ENCODE data around the gene GALNT1. TPM values are rescaled to one million over a fixed set of nuclear protein-coding genes. Genes with fewer than 3 reads are reported as not detected.

The GALNT1 gene
- total and polyA plus RNA-seq, 9 donors = 20.0 to 60.2 (median 40.4) TPM

GRCh38 chr18:35589546-35589945, 8.0 kb downstream of the GALNT1 start:
- intact Hi-C loops (cut with DNase I) = loop anchor here in 1 of 4 donors (10.0 kb wide), 1 partner anchor 85 kb away; no protein-coding TSS in a partner anchor
- 92 to 97% (median 94%) methylated on average over 1 of the region's 1 CpG for WGBS, 3 donors

GRCh38 chr18:35590935-35591334, 9.4 kb downstream of the GALNT1 start:
- H3K4me1 ChIP-seq (ENCODE audit: insufficient read depth) = peaks cover 8% of the 10 kb centered on the region
- no peak for TF ChIP-seq EP300 (IDR thresholded peaks at IDR 0.05)
- TF ChIP-seq POLR2A (IDR thresholded peaks at IDR 0.05) = no peak
- TF ChIP-seq, protein P1, sequence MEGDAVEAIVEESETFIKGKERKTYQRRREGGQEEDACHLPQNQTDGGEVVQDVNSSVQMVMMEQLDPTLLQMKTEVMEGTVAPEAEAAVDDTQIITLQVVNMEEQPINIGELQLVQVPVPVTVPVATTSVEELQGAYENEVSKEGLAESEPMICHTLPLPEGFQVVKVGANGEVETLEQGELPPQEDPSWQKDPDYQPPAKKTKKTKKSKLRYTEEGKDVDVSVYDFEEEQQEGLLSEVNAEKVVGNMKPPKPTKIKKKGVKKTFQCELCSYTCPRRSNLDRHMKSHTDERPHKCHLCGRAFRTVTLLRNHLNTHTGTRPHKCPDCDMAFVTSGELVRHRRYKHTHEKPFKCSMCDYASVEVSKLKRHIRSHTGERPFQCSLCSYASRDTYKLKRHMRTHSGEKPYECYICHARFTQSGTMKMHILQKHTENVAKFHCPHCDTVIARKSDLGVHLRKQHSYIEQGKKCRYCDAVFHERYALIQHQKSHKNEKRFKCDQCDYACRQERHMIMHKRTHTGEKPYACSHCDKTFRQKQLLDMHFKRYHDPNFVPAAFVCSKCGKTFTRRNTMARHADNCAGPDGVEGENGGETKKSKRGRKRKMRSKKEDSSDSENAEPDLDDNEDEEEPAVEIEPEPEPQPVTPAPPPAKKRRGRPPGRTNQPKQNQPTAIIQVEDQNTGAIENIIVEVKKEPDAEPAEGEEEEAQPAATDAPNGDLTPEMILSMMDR (IDR thresholded peaks at IDR 0.05) = no peak

More at GRCh38 chr18:35589546-35589945, 8.0 kb downstream of the GALNT1 start:
- DNase-seq = no peak
- H3K4me3 ChIP-seq = no peak overlapping the region
- H3K27ac ChIP-seq = no peak overlapping the region
- no peaks in the 10 kb centered on the region for H3K36me3 ChIP-seq
- H3K9me3 ChIP-seq = no peaks in the 10 kb centered on the region
- no peak for TF ChIP-seq POLR2A (IDR thresholded peaks at IDR 0.05)
- no peak for TF ChIP-seq EP300 (IDR thresholded peaks at IDR 0.05)
- TF ChIP-seq, protein P1 (IDR thresholded peaks at IDR 0.05) = no peak
- peaks cover 4% of the 10 kb centered on the region for H3K4me1 ChIP-seq (ENCODE audit: insufficient read depth)
- no peaks in the 10 kb centered on the region for H3K27me3 ChIP-seq

DNA sequence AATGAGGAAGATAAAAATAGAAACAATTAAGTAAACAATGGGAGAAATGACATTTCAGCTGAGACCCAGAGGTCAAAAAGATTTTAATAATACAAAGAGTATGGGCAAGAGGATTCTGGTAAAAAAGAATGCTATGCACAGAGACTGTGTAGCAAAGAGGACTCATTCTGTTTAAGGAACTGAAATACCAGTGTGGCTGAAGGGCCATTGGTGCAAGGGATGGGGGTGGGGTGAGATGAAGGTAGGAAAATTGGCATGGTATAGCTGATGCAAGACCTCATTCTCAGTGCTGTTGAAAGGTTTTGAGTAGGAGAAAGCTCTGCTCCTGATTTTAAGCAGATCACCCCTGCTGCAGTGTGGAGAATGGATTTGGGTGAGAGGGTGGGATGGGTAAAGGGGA, 10.8 kb downstream of the GALNT1 start:
- Histone ChIP-seq H3K27me3 (no peaks in the 10 kb centered on the region), H3K4me1 (ENCODE audit: insufficient read depth) (peaks cover 8% of the 10 kb centered on the region), H3K36me3 (no peaks in the 10 kb centered on the region), H3K9me3 (no peaks in the 10 kb centered on the region), H3K27ac (no peak overlapping the region), H3K4me3 (no peak overlapping the region)
- intact Hi-C loops (cut with DNase I) = no loop called here
- TF ChIP-seq POLR2A (IDR thresholded peaks at IDR 0.05) (no peak), EP300 (IDR thresholded peaks at IDR 0.05) (no peak)
- TF ChIP-seq, protein P1 (IDR thresholded peaks at IDR 0.05) = no peak
- no peak for DNase-seq

More at GRCh38 chr18:35590935-35591334, 9.4 kb downstream of the GALNT1 start:
- intact Hi-C loops (cut with DNase I) = no loop called here
- WGBS, 3 donors = 94 to 100% (median 96%) methylated on average over 1 of the region's 1 CpG
- Histone ChIP-seq H3K9me3 (no peaks in the 10 kb centered on the region), H3K27me3 (no peaks in the 10 kb centered on the region), H3K36me3 (no peaks in the 10 kb centered on the region), H3K4me3 (no peak overlapping the region), H3K27ac (no peak overlapping the region)
- DNase-seq = no peak

GRCh38 chr18:35593859-35594258, 12.3 kb downstream of the GALNT1 start:
- Histone ChIP-seq H3K9me3 (no peaks in the 10 kb centered on the region), H3K27me3 (no peaks in the 10 kb centered on the region), H3K4me1 (ENCODE audit: insufficient read depth) (peaks cover 8% of the 10 kb centered on the region), H3K27ac (no peak overlapping the region), H3K4me3 (no peak overlapping the region), H3K36me3 (no peaks in the 10 kb centered on the region)
- intact Hi-C loops (cut with DNase I) = no loop called here
- WGBS, 3 donors = 90 to 95% (median 94%) methylated on average over 4 of the region's 4 CpGs
- no peak for TF ChIP-seq EP300 (IDR thresholded peaks at IDR 0.05)
- TF ChIP-seq POLR2A (IDR thresholded peaks at IDR 0.05) = no peak
- TF ChIP-seq, protein P1 (IDR thresholded peaks at IDR 0.05) = no peak
- DNase-seq = no peak
